A549 treated with ZK216348 at 1 μM for 4 hours (cell line): ENCODE results near the gene ZBTB3. TPM values are rescaled to one million over a fixed set of nuclear protein-coding genes. Genes with fewer than 3 reads are reported as not detected.

Experiments
- total RNA-seq: library from RNA; stranded (reverse); fragments of 200-300 nt; extraction: Qiagen RNA extraction; gene quantifications from 5 replicates; pipeline ENCODE4 v1.2.3, GENCODE V29; 2022; ENCODE audit warnings: low read depth

ZBTB3 gene
- total RNA-seq, result 1.1 to 1.8 TPM (median 1.6 TPM) in 5 replicates

DNA sequence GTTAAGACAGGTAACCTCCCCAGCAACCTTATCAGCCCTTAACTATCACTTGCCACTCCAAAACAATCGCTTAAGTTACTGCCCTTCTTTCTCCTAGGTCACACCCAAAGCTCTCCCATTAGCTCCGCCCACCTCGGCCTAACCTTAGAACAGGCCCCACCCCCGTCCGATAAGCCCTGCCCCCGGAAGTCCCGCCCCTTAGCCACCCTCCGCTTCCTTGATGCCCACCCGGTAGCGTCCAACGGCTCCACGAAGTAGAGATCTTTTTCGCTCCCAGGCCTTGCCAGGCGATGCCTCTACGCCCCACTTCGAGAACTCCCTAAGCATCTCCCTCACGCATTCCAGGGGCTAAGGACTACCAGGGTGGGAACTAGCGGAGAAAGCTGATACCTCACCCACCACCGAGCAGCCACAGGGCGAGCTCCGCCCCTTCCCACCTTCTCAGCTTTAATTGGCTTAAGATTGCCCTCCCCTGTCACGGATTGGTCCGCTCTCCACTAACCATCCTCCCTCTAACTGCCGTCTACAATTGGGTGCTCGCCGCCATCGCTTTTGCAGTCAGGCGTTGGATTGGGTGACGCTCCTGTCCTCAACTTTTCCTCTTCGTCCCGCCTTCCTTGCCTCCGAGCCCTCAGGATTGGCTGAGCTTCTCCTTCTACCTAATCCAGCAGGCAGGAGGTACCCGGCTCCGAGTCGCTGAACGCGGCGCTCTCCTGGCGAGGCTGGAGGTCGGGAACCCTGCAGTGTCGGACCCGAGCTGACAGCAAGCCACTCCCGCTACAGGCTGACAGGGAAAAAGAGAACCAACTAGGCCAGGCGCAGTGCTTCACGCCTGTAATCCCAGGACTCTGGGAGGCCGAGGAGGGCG lies at the start of gene ZBTB3:
TSS of gene ZBTB3 (minus strand) at position 425 of the 868 bp plus-strand sequence. CDS start 496 bp downstream, outside the sequence.

DNA sequence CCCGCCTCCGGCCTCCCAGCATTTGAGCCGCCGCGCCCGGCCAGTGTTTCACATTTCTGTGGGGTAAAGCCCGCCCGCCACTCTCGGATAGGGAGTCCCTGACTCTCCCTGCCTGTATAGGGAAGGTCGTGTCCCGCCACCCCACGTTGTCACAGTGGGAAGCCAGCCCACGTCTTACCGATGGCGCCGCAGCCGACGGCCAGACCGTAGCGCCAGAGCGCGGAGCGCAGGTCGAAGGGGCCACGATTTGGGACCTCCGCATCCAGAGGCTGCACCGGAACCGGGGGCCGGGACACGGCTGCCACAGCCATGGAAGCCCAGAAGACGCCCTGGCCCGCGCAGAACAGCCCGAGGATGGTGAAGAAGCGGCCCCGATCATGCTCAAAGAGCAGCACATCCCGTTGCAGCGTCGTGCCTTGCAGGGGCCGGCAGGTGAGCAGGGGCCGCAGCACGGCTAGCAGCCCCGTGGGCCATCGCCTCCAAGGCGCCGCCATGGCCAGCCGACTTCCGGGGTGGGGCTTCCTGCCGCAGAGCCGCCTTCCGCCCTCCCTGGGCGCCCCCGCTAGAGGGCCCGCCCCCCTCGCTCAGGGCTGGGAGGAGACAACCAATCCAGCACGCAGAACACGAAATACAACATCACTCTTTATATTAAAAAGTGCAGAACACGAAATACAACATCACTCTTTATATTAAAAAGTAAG lies 37.7 kb upstream of the ZBTB3 start, which contains the start of gene TMEM223:
TSS of gene TMEM223 (minus strand) at position 506 of the 701 bp plus-strand sequence. CDS start at position 494, 12 bp downstream.

DNA sequence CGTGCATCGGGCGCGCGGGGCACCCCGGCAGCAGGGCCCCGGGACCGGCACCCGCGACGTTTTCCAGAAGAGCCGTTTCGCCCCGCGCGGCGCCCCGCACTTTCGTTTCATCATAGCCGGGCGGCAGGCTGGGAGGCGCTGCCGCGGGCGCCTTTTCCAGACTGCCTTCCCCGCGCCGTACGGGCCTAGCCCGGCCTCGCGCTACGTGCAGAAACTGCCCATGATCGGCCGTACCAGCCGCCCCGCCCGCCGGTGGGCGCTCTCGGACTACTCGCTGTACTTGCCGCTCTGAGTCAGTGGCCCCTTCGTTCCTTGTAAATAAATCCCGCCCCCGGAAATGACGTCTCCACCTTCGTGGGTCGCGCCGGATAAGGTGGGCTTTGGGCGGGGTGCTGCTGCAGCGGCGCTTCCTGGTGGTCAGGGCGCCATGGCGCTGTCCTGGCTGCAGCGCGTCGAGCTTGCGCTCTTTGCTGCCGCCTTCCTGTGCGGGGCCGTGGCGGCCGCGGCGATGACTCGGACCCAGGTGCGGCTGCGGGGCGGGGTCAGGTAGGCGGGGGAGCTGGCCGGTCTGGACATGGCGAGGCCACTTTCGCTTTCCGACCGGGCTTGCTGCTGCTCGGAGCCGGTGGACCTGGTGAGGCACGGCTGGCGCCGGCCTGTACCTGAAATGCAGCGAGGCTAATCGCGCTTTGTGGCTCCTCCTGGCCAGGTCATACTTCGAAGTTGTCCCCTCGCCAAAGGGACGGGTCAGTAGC lies 33.2 kb upstream of the ZBTB3 start, which contains the start of gene TMEM179B:
TSS of gene TMEM179B (plus strand) at position 398 of the 755 bp plus-strand sequence. CDS start at position 428, 30 bp downstream.

DNA sequence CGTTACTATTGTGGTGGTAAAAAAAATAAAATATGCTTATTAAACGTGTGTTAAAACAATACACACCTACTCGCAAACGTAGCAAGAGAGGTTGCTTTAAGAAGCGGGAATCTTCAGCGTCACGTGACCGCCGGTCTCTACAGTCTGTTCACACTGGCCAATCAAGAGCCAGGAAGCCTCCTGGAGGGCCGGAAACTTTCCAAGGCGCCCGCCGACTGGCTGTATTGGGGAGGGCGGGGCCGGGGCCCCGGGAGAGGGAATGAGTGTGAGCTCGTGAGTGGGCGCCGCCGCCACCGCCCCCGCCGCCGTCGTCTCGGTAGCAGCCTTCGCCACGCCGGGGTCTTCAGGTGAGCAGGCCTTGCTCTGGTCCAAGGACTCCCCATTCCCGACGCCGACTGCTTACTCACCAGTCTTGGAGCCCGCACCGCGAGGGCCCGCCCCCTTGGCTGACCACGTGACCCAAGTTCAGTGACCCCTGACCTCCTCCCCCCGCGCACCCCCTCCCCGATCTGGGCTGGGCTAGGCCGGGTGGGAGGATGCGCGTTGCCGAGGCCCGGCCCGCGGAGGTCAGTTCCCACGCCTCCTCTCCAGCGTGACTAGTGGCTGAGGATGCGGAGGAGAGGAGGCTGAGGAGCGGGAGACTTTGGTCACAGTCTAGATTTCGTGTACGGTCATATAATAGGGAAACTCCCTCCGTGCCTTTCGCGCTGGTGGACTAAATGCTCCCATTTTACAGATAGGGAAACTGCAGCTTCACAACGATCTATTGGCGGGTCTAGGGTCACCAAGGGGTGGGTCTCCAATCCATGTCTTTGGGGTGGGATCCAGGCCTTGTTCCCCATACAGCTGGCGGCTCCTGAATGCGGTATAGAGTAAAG lies 17.4 kb upstream of the ZBTB3 start, which contains the start of gene TAF6L:
TSS of gene TAF6L (plus strand) at position 253 of the 878 bp plus-strand sequence. CDS start 4,388 bp downstream, outside the sequence.

DNA sequence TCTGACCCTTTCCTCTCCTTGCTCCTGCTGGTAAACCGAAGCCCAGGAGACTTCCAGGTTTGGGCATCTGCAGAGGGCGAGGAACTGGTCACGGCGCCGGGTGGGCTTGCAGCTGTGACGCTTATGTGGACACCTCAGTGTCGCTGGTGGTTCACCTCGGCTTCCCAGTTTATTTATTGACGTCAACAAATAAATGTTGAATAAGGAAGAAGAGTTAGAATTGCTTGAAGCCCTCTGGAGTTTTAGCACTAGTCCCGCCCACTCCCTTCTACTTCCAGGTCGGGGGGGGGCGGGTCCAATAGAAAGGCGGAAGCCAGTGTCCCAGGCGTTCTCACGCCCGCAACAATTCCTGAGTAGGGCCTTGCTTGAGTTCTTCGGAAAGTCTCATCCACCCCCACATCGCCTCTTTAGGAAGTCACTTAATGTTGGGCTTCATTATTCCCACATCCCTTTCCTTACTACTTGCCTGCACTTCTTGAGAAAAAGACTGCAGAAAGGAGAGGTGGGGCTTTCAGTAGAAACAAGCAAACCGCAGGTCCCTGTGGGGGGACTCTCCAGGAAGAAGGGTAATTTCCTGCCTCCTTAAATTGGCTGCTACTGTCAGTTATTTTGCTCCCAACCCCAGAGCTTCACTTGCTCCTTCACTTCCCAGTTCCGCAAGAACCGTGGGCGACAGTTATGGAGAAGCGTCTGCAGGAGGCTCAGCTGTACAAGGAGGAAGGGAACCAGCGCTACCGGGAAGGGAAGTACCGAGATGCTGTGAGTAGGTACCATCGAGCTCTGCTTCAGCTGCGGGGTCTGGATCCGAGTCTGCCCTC lies 25.6 kb downstream of the ZBTB3 start, which contains the start of gene TTC9C:
TSS of gene TTC9C (plus strand) at position 316 of the 818 bp plus-strand sequence. CDS start at position 679, 363 bp downstream.

DNA sequence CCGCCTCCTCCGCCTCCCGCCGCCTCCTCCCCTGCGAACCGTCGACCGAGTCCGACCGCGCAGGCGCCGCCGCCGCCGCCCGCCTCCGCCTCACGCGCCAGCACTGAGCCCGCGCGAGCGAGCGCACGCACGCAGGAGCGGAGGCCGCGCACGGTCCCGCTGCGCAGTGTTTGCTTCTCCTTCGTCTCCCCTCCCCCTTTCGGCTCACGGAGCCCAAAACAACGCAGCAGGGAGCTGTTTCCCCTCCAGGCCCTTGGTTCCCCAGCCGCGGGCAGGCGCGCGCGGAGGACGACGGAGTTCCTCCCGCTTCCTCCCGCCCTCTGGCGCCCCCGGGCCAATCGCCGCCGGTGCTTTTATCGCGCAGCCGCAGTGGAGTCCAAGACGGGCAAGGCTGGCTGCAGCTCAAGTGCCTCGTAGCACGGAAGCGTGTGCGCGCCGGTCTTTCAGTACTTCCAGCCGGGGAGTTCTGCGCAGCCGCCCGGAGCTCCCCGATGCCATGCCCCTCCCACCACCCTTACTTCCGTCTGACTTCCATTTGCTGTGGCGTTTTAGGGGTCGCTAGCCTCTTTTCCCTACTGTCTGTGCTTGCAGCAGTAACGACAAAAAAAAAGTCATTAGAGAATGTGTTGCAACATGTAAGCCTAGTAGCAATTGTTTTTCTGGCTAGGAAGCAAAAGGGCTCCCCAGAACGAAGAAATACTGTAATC lies 26.6 kb downstream of the ZBTB3 start, which contains the start of gene HNRNPUL2:
TSS of gene HNRNPUL2 (minus strand) at position 293 of the 707 bp plus-strand sequence. CDS start 301 bp downstream, outside the sequence.

DNA sequence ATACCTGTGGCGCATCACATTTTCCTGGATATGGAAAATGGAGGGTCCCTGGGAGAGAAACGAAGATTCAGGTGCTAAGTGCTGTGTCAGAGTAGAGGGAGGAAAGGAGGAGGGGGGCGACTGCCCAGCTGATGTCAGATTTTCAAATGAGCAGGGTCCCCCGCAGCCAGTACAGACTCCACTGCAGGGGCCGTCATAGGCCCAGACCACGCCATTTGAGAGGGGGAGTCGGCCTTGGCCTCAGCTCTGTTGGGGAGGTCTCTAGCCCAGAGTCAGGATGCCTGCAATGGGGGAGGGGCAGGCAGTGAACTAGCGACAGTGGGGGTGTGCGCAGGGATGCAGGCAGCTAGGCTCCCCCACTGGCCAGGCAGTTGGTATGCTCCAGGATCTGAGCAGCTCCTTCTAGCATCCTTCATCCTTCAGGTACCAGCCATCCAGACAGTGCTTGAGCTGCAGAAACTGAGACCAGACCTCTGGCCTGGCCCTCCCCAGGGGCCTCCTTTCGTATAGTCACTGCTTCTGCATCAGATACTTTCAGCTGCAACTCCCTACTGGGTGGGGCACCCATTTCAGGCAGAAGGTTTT lies 46.6 kb downstream of the ZBTB3 start, which contains the start of the genes BSCL2 and GNG3:
TSS of gene BSCL2 (minus strand) at position 148 of the 585 bp plus-strand sequence. CDS start 229 bp downstream, outside the sequence.
TSS of gene GNG3 (plus strand) at position 400 of the 585 bp plus-strand sequence. CDS start 620 bp downstream, outside the sequence.

Other genes starting within 250 kb of the ZBTB3 start
- 237 to 338 TPM (median 298 TPM) in 5 replicates for gene AHNAK, start 207.4 kb downstream of the ZBTB3 start, total RNA-seq
- gene EEF1G, start 180.3 kb downstream of the ZBTB3 start, total RNA-seq, result 1,887 to 2,053 TPM (median 2,011 TPM) in 5 replicates
- 7.8 to 17.7 TPM (median 15.1 TPM) in 5 replicates for gene TUT1, start 162.6 kb downstream of the ZBTB3 start, total RNA-seq
- gene MTA2, start 152.3 kb downstream of the ZBTB3 start, total RNA-seq, result 77.4 to 91.6 TPM (median 86.2 TPM) in 5 replicates
- gene EML3, start 141.4 kb downstream of the ZBTB3 start, total RNA-seq, result 13.5 to 30.1 TPM (median 26.2 TPM) in 5 replicates
- gene ROM1, start 140.9 kb downstream of the ZBTB3 start, total RNA-seq, result 3.5 to 4.8 TPM (median 4.4 TPM) in 5 replicates
- gene B3GAT3, start 132.2 kb downstream of the ZBTB3 start, total RNA-seq, result 30.1 to 56.7 TPM (median 52.1 TPM) in 5 replicates
- gene GANAB, start 107.5 kb downstream of the ZBTB3 start, total RNA-seq, result 200 to 293 TPM (median 267 TPM) in 5 replicates
- 12.9 to 22.4 TPM (median 21.3 TPM) in 5 replicates for gene INTS5, start 100.9 kb downstream of the ZBTB3 start, total RNA-seq
- 124 to 164 TPM (median 134 TPM) in 5 replicates for gene C11orf98, start 89.0 kb downstream of the ZBTB3 start, total RNA-seq
- gene CSKMT, start 88.8 kb downstream of the ZBTB3 start, total RNA-seq, result 5.8 to 16.2 TPM (median 12.6 TPM) in 5 replicates
- 25.4 to 39.4 TPM (median 34.5 TPM) in 5 replicates for gene UQCC3, start 82.5 kb downstream of the ZBTB3 start, total RNA-seq
- gene LBHD1, start 81.9 kb downstream of the ZBTB3 start, total RNA-seq, result 4.8 to 5.3 TPM (median 5.0 TPM) in 5 replicates
- 89.4 to 131 TPM (median 123 TPM) in 5 replicates for gene UBXN1, start 75.1 kb downstream of the ZBTB3 start, total RNA-seq
- 0.09 to 0.25 TPM (median 0.14 TPM) in 3 of 5 replicates, not detected in the others for gene LRRN4CL, start 64.6 kb downstream of the ZBTB3 start, total RNA-seq
- gene BSCL2, start 46.7 kb downstream of the ZBTB3 start, total RNA-seq, result 49.0 to 86.5 TPM (median 71.5 TPM) in 5 replicates
- not detected in 5 replicates for gene GNG3, start 46.5 kb downstream of the ZBTB3 start, total RNA-seq
- gene HNRNPUL2, start 26.7 kb downstream of the ZBTB3 start, total RNA-seq, result 40.2 to 45.6 TPM (median 42.8 TPM) in 5 replicates
- 30.4 to 34.7 TPM (median 33.1 TPM) in 5 replicates for gene TTC9C, start 25.7 kb downstream of the ZBTB3 start, total RNA-seq
- gene POLR2G, start 7.4 kb upstream of the ZBTB3 start, total RNA-seq, result 170 to 201 TPM (median 175 TPM) in 5 replicates
- gene TAF6L, start 17.2 kb upstream of the ZBTB3 start, total RNA-seq, result 11.3 to 18.0 TPM (median 15.4 TPM) in 5 replicates
- gene TMEM179B, start 33.2 kb upstream of the ZBTB3 start, total RNA-seq, result 53.3 to 97.0 TPM (median 86.6 TPM) in 5 replicates
- gene TMEM223, start 37.8 kb upstream of the ZBTB3 start, total RNA-seq, result 16.2 to 32.5 TPM (median 26.9 TPM) in 5 replicates
- 39.8 to 58.2 TPM (median 53.4 TPM) in 5 replicates for gene NXF1, start 51.3 kb upstream of the ZBTB3 start, total RNA-seq
- gene STX5, start 77.9 kb upstream of the ZBTB3 start, total RNA-seq, result 19.1 to 25.0 TPM (median 24.7 TPM) in 5 replicates
- not detected in 5 replicates for gene TEX54, start 78.7 kb upstream of the ZBTB3 start, total RNA-seq
- 61.5 to 84.6 TPM (median 81.8 TPM) in 5 replicates for gene WDR74, start 85.4 kb upstream of the ZBTB3 start, total RNA-seq
- gene SLC3A2, start 126.7 kb upstream of the ZBTB3 start, total RNA-seq, result 846 to 1,034 TPM (median 998 TPM) in 5 replicates
- 0.05 TPM in 1 of 5 replicates, not detected in the others for gene CHRM1, start 167.2 kb upstream of the ZBTB3 start, total RNA-seq
- gene SLC22A6, start 230.8 kb upstream of the ZBTB3 start, total RNA-seq, result not detected in 5 replicates